ENCODE data around the gene CFAP74.

DNA sequence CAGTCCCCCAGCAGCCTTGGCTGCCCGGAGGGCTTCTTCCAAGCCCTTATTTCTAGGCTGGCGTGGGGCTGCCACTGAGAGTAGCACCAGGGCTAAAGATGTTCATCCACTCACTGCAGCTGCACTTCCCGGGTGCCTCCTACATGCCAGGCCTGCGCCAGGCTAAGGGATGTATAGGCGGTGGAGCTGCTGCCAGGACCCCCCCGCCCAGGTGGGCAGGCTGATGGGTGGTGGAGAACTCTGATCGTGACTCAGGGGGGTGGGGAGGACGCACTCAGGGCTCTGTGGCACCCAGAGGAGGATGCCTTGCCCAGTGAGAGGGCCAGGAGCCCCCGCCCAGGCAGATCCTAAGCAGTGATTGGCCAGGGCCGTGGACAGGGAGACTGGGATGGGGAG lies 34.1 kb downstream of the CFAP74 start:
- TF ChIP-seq, protein P1, sequence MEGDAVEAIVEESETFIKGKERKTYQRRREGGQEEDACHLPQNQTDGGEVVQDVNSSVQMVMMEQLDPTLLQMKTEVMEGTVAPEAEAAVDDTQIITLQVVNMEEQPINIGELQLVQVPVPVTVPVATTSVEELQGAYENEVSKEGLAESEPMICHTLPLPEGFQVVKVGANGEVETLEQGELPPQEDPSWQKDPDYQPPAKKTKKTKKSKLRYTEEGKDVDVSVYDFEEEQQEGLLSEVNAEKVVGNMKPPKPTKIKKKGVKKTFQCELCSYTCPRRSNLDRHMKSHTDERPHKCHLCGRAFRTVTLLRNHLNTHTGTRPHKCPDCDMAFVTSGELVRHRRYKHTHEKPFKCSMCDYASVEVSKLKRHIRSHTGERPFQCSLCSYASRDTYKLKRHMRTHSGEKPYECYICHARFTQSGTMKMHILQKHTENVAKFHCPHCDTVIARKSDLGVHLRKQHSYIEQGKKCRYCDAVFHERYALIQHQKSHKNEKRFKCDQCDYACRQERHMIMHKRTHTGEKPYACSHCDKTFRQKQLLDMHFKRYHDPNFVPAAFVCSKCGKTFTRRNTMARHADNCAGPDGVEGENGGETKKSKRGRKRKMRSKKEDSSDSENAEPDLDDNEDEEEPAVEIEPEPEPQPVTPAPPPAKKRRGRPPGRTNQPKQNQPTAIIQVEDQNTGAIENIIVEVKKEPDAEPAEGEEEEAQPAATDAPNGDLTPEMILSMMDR (IDR thresholded peaks at IDR 0.05): no peak
- TF ChIP-seq EP300 (IDR thresholded peaks at IDR 0.05) (no peak), POLR2A (IDR thresholded peaks at IDR 0.05) (no peak)

All from tibial nerve (tissue), 4 donors.